ENCODE results near the gene MAGI3. TPM values are rescaled to one million over a fixed set of nuclear protein-coding genes. Genes with fewer than 3 reads are reported as not detected.
"Not testable (repeated sequence)": the region's sequence is repeated elsewhere in the genome, so short reads cannot be mapped to it uniquely, and the experiment has no call there.

Gene MAGI3
- polyA plus RNA-seq, 1 donor from 2014 or later, result 10.8 TPM

GRCh38 chr1:113509766-113510165 is 119.5 kb downstream of the MAGI3 start:
- H2AFZ ChIP-seq (ENCODE audit: low read depth, low read length); H3K9me3 ChIP-seq (ENCODE audit: low read length); H3F3A ChIP-seq (ENCODE audit: insufficient read depth, low read length, poor library complexity, severe bottlenecking); H4K20me1 ChIP-seq (ENCODE audit: insufficient read depth); H3K27me3 ChIP-seq (ENCODE audit: insufficient read depth, low read depth, low read length); H3K79me2 ChIP-seq (replicated peaks; ENCODE audit: insufficient read depth, low read length); H3K36me3 ChIP-seq (ENCODE audit: insufficient read depth, low read length); H3K4me3 ChIP-seq (ENCODE audit: low read length); H3K27ac ChIP-seq (ENCODE audit: low read length); H3K9me2 ChIP-seq (ENCODE audit: insufficient read depth, low read length); H3K4me2 ChIP-seq (ENCODE audit: low read length); H3K9ac ChIP-seq (ENCODE audit: low read length): not testable (repeated sequence)

GRCh38 chr1:113511269-113511668 is 121.0 kb downstream of the MAGI3 start:
- no peaks in the 10 kb centered on the region for H3K36me3 ChIP-seq (ENCODE audit: insufficient read depth, low read length)
- TF ChIP-seq SMC3 (conservative IDR thresholded peaks at IDR 0.05; ENCODE audit: poor library complexity) (no peak), EP300 (conservative IDR thresholded peaks at IDR 0.05; ENCODE audit: poor library complexity, severe bottlenecking) (no peak), CTCF (IDR thresholded peaks at IDR 0.05; ENCODE audit: poor library complexity, severe bottlenecking) (no peak), RAD21 (conservative IDR thresholded peaks at IDR 0.05) (no peak), POLR2AphosphoS5 (IDR thresholded peaks at IDR 0.05) (no peak), EZH2 (IDR thresholded peaks at IDR 0.05; ENCODE audit: borderline replicate concordance, insufficient read depth, low read length, poor library complexity, severe bottlenecking) (no peak), TAF1 (IDR thresholded peaks at IDR 0.05; ENCODE audit: low read depth) (no peak)
- no peaks in the 10 kb centered on the region for H3F3A ChIP-seq (ENCODE audit: insufficient read depth, low read length, poor library complexity, severe bottlenecking)

GRCh38 chr1:113515498-113515897 is 125.2 kb downstream of the MAGI3 start:
- H3K79me2 ChIP-seq (replicated peaks; ENCODE audit: insufficient read depth, low read length), result peaks cover 5% of the 10 kb centered on the region
- TF ChIP-seq CTCF (IDR thresholded peaks at IDR 0.05; ENCODE audit: poor library complexity, severe bottlenecking) (no peak), REST (IDR thresholded peaks at IDR 0.05; ENCODE audit: borderline replicate concordance) (no peak), TAF1 (IDR thresholded peaks at IDR 0.05; ENCODE audit: low read depth) (no peak), RAD21 (conservative IDR thresholded peaks at IDR 0.05) (no peak), EZH2 (IDR thresholded peaks at IDR 0.05; ENCODE audit: borderline replicate concordance, insufficient read depth, low read length, poor library complexity, severe bottlenecking) (no peak), MXI1 (conservative IDR thresholded peaks at IDR 0.05; ENCODE audit: poor library complexity, severe bottlenecking) (no peak), SMC3 (conservative IDR thresholded peaks at IDR 0.05; ENCODE audit: poor library complexity) (no peak), POLR2AphosphoS5 (IDR thresholded peaks at IDR 0.05) (no peak), EP300 (conservative IDR thresholded peaks at IDR 0.05; ENCODE audit: poor library complexity, severe bottlenecking) (no peak)
- no peak overlapping the region for H3K9ac ChIP-seq (ENCODE audit: low read length)
- no peaks in the 10 kb centered on the region for H3F3A ChIP-seq (ENCODE audit: insufficient read depth, low read length, poor library complexity, severe bottlenecking)
- H3K36me3 ChIP-seq (ENCODE audit: insufficient read depth, low read length), result no peaks in the 10 kb centered on the region
- no peaks in the 10 kb centered on the region for H3K9me3 ChIP-seq (ENCODE audit: low read length)
- no peaks in the 10 kb centered on the region for H3K27me3 ChIP-seq (ENCODE audit: insufficient read depth, low read depth, low read length)
- no peak overlapping the region for H2AFZ ChIP-seq (ENCODE audit: low read depth, low read length)
- H3K4me2 ChIP-seq (ENCODE audit: low read length), result no peak overlapping the region
- H3K4me3 ChIP-seq (ENCODE audit: low read length), result no peak overlapping the region
- H3K9me2 ChIP-seq (ENCODE audit: insufficient read depth, low read length), result no peaks in the 10 kb centered on the region
- no peak overlapping the region for H3K27ac ChIP-seq (ENCODE audit: low read length)
- no peaks in the 10 kb centered on the region for H4K20me1 ChIP-seq (ENCODE audit: insufficient read depth)

More at GRCh38 chr1:113511269-113511668, 121.0 kb downstream of the MAGI3 start:
- Histone ChIP-seq H2AFZ (ENCODE audit: low read depth, low read length) (no peak overlapping the region), H3K27me3 (ENCODE audit: insufficient read depth, low read depth, low read length) (no peaks in the 10 kb centered on the region), H3K27ac (ENCODE audit: low read length) (no peak overlapping the region), H3K9me3 (ENCODE audit: low read length) (no peaks in the 10 kb centered on the region), H3K4me2 (ENCODE audit: low read length) (no peak overlapping the region), H3K4me3 (ENCODE audit: low read length) (no peak overlapping the region), H3K9ac (ENCODE audit: low read length) (no peak overlapping the region), H3K9me2 (ENCODE audit: insufficient read depth, low read length) (no peaks in the 10 kb centered on the region), H3K79me2 (replicated peaks; ENCODE audit: insufficient read depth, low read length) (peaks cover 5% of the 10 kb centered on the region), H4K20me1 (ENCODE audit: insufficient read depth) (no peaks in the 10 kb centered on the region)

Measured in neural cell (in vitro differentiated cells).